Hepatic stellate cell (primary cell): ENCODE results near the gene SYNM.
"Not testable (repeated sequence)": the region's sequence is repeated elsewhere in the genome, so short reads cannot be mapped to it uniquely, and the experiment has no call there.

Experiments
- DNase-seq: peaks from one replicate; pipeline ENCODE4 v3.0.0; 2011; ENCODE audit warnings: low spot score

SYNM gene

GRCh38 chr15:99108993-99109392 lies 4.1 kb downstream of the SYNM start:
- DNase-seq: no peak

DNA sequence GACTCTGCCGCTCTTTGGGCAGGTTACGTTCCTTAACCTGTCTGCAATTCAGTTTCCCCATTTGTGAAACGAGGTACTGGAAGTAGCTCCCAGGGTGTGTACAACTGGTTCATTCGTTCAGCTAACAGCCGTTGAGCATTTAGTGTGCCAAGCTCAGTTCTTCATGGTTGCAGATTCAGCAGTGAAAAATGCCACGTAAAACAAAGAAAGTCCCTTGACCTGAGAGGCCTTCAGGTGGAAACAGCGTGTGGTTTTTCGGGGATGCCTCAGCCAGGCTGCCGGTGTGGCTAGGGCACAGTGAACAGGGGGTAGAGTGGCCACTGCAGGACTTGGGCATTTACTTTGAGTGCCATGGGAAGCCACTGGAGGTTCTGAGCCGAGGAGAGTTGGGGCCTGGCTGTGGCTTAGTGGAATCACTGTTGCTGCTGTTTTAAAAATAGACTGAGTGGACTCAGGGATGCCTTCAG lies 4.7 kb downstream of the SYNM start:
- DNase-seq: peak; percentile 37

DNA sequence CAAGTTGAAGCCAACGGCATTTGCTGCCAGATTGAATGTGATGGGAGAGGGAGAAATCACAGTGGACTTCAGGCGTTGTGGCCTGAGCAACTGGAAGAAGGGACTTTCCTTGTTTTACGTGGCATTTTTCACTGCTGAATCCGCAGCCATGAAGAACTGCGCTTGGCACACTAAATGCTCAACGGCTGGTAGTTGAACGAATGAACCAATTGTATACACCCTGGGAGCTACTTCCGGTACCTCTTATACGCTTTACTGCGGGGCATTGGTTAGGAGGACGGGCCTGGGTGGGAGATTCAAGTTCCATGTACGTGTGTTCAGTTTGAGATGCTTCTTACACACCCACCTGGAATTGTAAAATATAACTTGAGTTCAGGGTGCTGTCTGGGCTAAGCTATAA lies 5.2 kb downstream of the SYNM start:
- no peak for DNase-seq

DNA sequence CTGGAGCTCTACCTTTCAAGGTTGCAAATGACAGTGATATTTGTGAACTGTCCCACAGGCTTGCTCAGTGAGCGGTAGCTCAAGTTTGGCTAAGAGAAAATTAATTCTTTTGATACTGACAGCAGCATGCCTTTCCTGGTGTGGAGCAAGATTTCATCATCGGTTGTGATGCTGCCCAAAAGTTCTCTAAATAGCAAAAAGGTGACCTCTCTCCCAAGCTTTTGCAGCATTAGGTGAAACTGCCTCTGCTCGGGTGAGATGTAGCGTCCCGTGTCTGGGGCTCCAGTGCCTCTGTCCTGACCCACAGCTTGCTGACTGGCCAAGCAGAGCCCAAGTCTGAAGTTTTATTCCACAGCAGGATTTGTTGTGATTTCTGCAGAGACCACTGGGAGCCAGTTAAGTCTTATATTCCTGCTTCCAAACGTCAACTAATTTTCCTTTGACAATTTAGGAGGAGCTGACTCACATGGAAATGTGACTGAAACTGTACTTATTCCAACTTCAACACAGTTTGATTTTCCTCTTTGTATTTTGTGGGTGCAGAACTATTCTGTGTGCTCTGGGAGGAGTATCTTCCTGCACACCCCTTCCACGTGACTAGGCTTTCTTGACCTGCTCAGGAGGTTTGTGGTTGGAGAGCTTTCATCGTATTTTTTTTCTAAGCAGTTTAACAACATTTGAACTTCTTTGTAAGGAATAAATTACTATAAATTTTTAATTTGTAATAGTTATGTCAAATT lies 5.9 kb downstream of the SYNM start:
- peak; percentile 39 for DNase-seq

DNA sequence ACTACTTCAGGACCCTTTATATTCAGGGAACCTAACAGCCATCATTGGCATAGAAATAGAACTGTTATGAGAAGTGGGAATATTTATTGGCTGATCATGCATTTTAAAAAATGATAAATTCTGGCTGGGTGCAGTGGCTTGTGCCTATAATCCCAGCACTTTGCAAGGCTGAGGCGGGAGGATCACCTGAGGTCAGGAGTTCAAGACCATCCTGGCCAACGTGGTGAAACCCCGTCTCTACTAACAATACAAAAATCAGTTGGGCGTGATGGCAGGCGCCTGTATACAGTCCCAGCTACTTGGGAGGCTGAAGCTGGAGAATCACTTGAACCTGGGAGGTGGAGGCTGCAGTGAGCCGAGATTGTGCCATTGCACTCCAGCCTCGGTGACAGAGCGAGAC lies 6.8 kb downstream of the SYNM start:
- not testable (repeated sequence) for DNase-seq

DNA sequence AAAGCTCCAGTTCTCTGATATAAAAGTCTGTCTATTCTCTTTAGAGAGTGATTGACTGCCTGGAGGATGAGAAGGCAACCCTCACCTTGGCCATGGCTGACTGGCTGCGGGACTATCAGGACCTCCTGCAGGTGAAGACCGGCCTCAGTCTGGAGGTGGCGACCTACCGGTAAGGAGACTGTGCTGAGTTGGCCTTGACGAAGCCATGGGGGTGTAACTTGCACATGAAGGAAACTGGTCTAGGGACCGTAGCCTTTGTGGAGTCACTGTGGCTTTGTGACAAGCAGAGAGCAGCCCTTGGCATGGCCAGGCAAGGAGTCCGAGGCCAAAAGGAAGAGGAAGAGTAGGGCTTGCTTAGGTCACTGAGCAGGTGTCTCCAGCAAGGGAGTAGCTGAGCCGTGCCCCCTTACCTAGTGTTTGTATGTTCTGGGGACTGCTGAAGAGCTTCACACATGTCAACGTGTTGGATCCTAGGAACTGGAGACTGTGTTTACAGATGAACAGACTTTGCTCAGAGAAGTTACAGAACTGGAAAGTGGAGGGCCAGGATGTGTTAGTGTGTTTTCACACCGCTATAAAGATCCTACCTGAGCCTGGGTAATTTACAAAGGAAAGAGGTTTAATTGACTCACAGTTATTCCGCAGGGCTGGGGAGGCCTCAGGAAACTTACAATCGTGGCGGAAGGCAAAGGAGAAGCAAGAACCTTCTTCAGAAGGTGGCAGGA lies 8.8 kb downstream of the SYNM start:
- DNase-seq: no peak

GRCh38 chr15:99114511-99115299 lies 9.8 kb downstream of the SYNM start:
- no peak for DNase-seq

DNA sequence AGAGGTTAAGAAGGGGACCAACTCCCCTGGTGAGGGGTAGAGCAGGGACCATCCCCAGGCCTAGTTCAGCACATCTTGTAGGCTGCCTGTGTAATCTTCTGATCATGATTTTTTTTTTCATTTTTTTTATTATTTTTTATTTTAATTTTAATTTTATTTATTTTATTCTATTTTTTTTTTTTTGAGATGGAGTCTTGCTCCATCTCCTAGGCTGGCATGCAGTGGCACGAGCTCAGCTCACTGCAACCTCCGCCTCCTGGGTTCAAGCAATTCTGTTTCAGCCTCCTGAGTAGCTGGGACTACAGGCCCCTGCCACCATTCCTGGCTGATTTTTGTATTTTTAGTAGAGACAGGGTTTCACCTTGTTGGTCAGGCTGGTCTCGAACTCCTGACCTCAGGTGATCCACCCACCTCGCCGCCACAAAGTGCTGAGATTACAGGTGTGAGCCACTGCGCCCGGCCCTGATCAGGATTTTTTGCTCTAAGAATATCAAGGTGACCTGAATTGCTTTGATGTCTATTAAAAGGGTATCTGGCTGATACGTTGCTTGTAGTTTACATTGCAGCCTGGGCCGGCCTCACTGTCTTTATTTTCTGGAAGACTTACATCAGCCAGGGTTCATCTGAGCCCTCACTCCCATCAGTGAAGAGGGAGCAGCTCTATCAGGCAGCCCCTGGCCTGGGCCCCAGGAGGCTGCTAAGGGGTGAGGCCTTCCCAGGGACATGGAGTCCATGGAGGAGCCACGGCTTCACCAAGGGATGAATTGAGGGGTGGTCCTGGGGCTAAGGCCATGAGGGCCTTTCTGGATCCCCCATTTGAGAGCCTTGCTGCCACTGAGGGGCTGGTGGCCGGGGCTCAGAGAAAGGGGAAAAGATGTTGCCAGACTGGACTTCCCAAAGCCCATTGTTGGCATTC lies 10.7 kb downstream of the SYNM start:
- DNase-seq: no peak

DNA sequence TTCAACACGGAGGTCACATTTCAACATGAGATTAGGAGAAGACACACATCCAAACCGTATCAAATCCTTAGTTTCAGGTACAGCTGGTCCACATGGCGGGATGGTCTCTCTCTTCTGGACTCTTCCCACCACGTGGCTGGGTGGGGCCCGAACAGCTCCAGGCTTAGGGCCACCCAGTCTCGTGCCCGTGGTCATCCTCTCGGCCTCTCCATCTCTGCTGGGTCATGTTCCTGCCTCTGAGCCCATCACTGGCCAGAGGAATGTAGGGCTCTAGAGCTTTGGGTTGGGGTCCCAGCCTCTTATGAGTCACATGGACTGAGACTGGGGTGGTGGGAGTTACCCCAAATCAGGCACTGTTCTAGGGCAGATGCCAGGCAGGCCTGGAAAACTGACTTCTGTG lies 12.2 kb downstream of the SYNM start:
- no peak for DNase-seq

- no peak for DNase-seq
Measured at GRCh38 chr15:99117563-99118257, 12.8 kb downstream of the SYNM start.

DNA sequence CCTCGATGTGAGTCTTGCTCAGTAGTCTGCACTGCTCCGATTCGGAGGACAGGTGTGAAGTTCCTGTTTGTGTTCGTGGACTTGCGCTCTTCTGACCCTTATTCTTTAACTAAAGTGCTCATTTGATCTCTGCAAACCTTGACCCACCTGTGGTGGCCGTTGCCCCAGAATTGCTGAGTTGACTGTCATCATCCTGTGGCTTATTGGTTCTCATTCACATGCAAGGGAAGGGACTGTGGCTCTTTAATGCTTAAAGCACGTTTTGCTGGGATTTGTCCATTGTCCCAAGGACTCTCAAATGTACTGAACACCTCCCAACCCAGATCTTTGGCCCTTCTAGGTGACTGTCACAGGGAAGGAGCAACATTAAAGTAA lies 13.4 kb downstream of the SYNM start:
- DNase-seq: no peak

- DNase-seq: no peak
Measured at GRCh38 chr15:99118801-99119546, 14.1 kb downstream of the SYNM start.

- no peak for DNase-seq
Measured at GRCh38 chr15:99120050-99120777, 15.3 kb downstream of the SYNM start.

- DNase-seq: no peak
Measured at GRCh38 chr15:99121207-99121606, 16.3 kb downstream of the SYNM start.

DNA sequence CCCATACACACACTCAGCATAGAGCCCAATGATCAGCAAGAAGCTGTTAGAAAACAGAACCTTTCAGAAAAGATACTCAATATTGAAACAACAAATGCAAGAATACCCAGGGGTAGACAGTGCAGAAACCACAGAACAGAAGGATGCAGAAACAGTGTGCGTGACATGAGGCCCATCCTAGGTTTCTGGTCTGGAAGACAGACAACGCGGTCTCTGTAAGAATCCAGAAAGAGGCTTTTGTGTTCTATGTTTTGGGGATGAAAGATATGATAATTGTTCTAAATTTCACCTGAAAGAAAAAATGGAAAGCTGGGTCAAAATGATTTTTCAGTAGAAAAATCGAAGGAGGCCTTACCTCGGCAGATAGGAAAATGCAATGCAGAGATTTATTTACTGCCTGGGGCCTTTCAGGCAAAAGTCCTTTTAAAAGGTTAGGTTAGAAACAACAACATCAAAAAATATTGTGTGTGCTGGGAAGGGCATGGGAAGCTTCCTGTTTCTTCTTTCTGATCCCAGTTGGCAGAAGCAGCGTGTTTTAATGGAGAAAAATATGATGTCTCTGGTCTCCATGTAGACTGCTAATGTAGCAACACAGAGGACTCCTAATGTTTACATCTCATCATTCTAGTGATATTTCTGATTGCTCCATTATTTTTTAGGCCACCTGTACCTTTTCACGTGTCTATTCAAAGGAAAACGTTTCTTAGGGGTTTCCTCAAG lies 17.0 kb downstream of the SYNM start:
- no peak for DNase-seq

GRCh38 chr15:99122831-99123712 lies 18.2 kb downstream of the SYNM start:
- peak; percentile 26 for DNase-seq

DNA sequence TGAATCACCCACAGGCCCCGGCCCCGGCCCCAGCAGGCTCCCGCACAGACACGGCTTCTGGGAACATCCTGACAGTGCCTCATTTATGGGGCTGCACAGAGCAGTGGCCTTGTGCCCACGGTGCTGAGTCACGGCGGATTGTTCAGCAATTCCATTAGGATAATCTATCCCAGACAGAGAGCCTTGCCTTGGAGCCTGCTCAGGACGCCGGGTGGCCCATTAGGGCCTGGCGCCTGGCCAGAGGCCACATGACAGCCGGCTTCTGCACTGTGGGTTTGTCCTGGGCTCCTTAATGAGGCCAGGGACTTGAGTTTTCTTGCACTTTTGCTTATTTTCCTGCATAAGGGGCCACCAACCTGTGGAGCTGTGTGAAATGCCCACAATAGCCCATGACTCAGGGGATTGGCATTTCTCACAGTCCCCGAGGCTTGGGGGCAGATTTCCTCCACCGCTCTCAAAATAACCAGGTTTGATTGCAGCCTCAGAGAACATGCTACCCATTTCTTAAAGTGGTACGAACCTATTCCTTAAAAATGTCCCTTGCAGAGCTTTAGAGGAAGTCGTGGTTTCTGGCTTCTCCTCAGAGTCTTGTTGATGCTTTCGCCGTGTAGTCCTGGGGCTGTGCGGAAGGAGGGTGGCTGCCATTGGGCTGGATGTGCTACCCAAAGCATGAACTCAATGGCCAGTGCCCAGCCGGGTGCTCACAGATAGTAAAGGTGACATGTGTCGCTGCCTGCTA lies 19.0 kb downstream of the SYNM start:
- DNase-seq: peak; percentile 94
